GM19193 (cell line): Measurements from ENCODE around the gene ASCC1.

Experiments
- POLR2A ChIP-seq: IDR thresholded peaks from 4 replicates; pipeline ENCODE4 v1.6.1; 2011; ENCODE audit not compliant: insufficient read depth, insufficient read length; ENCODE audit errors: extremely low read depth

The ASCC1 gene

GRCh38 chr10:72164617-72165016 lies 51.5 kb downstream of the ASCC1 start:
- TF ChIP-seq POLR2A: no peak

GRCh38 chr10:72162978-72163377 lies 53.1 kb downstream of the ASCC1 start:
- no peak for TF ChIP-seq POLR2A

GRCh38 chr10:72158176-72158575 lies 57.9 kb downstream of the ASCC1 start:
- TF ChIP-seq POLR2A: no peak

- no peak for TF ChIP-seq POLR2A
Measured at GRCh38 chr10:72156223-72156622, 59.9 kb downstream of the ASCC1 start.

- TF ChIP-seq POLR2A: no peak
Measured at GRCh38 chr10:72152286-72152685, 63.8 kb downstream of the ASCC1 start.

GRCh38 chr10:72146559-72147323 lies 69.3 kb downstream of the ASCC1 start:
- no peak for TF ChIP-seq POLR2A

GRCh38 chr10:72146071-72146470 lies 70.0 kb downstream of the ASCC1 start:
- TF ChIP-seq POLR2A: no peak

GRCh38 chr10:72145657-72146056 lies 70.4 kb downstream of the ASCC1 start:
- TF ChIP-seq POLR2A: no peak

- no peak for TF ChIP-seq POLR2A
Measured at GRCh38 chr10:72140850-72141249, 75.2 kb downstream of the ASCC1 start.

GRCh38 chr10:72140174-72140573 lies 75.9 kb downstream of the ASCC1 start:
- no peak for TF ChIP-seq POLR2A

- no peak for TF ChIP-seq POLR2A
Measured at GRCh38 chr10:72137583-72137982, 78.5 kb downstream of the ASCC1 start.

- TF ChIP-seq POLR2A: no peak
Measured at GRCh38 chr10:72134785-72135767, 81.0 kb downstream of the ASCC1 start.

- no peak for TF ChIP-seq POLR2A
Measured at GRCh38 chr10:72133517-72133916, 82.6 kb downstream of the ASCC1 start.

- no peak for TF ChIP-seq POLR2A
Measured at GRCh38 chr10:72132854-72133253, 83.2 kb downstream of the ASCC1 start.

- no peak for TF ChIP-seq POLR2A
Measured at GRCh38 chr10:72127571-72127970, 88.5 kb downstream of the ASCC1 start.

- no peak for TF ChIP-seq POLR2A
Measured at GRCh38 chr10:72126872-72127232, 89.2 kb downstream of the ASCC1 start.
